ENCODE data around the gene NCAM1. TPM values are rescaled to one million over a fixed set of nuclear protein-coding genes. Genes with fewer than 3 reads are reported as not detected.
A peak's percentile ranks its signal among the peaks of the same experiment; 100 is the strongest.

Gene NCAM1
- total and polyA plus RNA-seq, 2 experiments from 2014 or later: 0.76 to 1.6 TPM

GRCh38 chr11:113065330-113065729, 104.1 kb downstream of the NCAM1 start:
- no peaks in the 10 kb centered on the region for H3F3A ChIP-seq (replicated peaks; ENCODE audit: low read depth)
- TF ChIP-seq NANOG (IDR thresholded peaks at IDR 0.05; ENCODE audit: borderline replicate concordance) (no peak), JUNB (IDR thresholded peaks at IDR 0.05; ENCODE audit: unreplicated experiment) (no peak), EZH2 (IDR thresholded peaks at IDR 0.05; ENCODE audit: low read depth, unreplicated experiment) (no peak), CTCF (conservative IDR thresholded peaks at IDR 0.05; ENCODE audit: low read depth in 2 of 2) (no peak)
- Mint-ChIP-seq H3K4me1 (peaks cover 8% of the 10 kb centered on the region; the same call in 2 of the 3 replicates), H3K36me3 (ENCODE audit: low read depth) (no peaks in the 10 kb centered on the region), H3K27ac (peak overlapping the region; percentile 44; the same call in 1 of the 2 replicates), H3K9me3 (no peaks in the 10 kb centered on the region), H3K4me3 (no peak overlapping the region), H3K27me3 (ENCODE audit: insufficient read depth, low read depth, poor library complexity) (peaks cover 2% of the 10 kb centered on the region)
- H3K27me3 ChIP-seq (ENCODE audit: insufficient read depth): no peaks in the 10 kb centered on the region
- H3K4me2 ChIP-seq: no peak overlapping the region
- no peaks in the 10 kb centered on the region for H3K79me2 ChIP-seq (replicated peaks; ENCODE audit: insufficient read depth)
- DNase-seq (ENCODE audit: low spot score) (no peak), ATAC-seq (no peak)
- H2AFZ ChIP-seq: 0 out of 2 replicates have a peak overlapping the region, but pooled peaks have one; percentile 57
- peaks cover 4% of the 10 kb centered on the region; the same call in 1 of the 2 replicates for H3K9me2 ChIP-seq (ENCODE audit: insufficient read depth)
- no peaks in the 10 kb centered on the region for H4K20me1 ChIP-seq (replicated peaks; ENCODE audit: insufficient read depth)
- no peaks in the 10 kb centered on the region for H3K36me3 ChIP-seq (ENCODE audit: insufficient read depth)
- H3K27ac ChIP-seq (ENCODE audit: low read depth): no peak overlapping the region
- H3K4me1 ChIP-seq (ENCODE audit: insufficient read depth): peaks cover 6% of the 10 kb centered on the region; the same call in 1 of the 2 replicates
- no peak overlapping the region for H3K4me3 ChIP-seq

- no peak for ATAC-seq
- TF ChIP-seq POLR2AphosphoS5 (IDR thresholded peaks at IDR 0.05; ENCODE audit: low read depth): no peak
- no peak for TF ChIP-seq ZNF331 (CRISPR knock-in tag; IDR thresholded peaks at IDR 0.05; ENCODE audit: low read depth)
- TF ChIP-seq EZH2phosphoT487 (IDR thresholded peaks at IDR 0.05; ENCODE audit: unreplicated experiment): no peak
- TF ChIP-seq CTCF (conservative IDR thresholded peaks at IDR 0.05; ENCODE audit: low read depth in 2 of 2): no peak
- TF ChIP-seq JUNB (IDR thresholded peaks at IDR 0.05; ENCODE audit: unreplicated experiment): no peak
- no peak for TF ChIP-seq NANOG (IDR thresholded peaks at IDR 0.05; ENCODE audit: borderline replicate concordance)
- no peak for TF ChIP-seq CREB1 (CRISPR knock-in tag; IDR thresholded peaks at IDR 0.05; ENCODE audit: low read depth)
- TF ChIP-seq ETS1 (IDR thresholded peaks at IDR 0.05): no peak
- TF ChIP-seq REST (IDR thresholded peaks at IDR 0.05; ENCODE audit: unreplicated experiment): no peak
- no peak for TF ChIP-seq ZNF114 (CRISPR knock-in tag; IDR thresholded peaks at IDR 0.05)
Observed at GRCh38 chr11:113072237-113072858, 111.1 kb downstream of the NCAM1 start.

More at GRCh38 chr11:113072237-113072858, 111.1 kb downstream of the NCAM1 start:
- no peak overlapping the region for H3K4me3 Mint-ChIP-seq
- no peaks in the 10 kb centered on the region for H3K9me3 Mint-ChIP-seq
- Histone ChIP-seq H3F3A (replicated peaks; ENCODE audit: low read depth) (no peaks in the 10 kb centered on the region), H3K27ac (ENCODE audit: low read depth) (no peak overlapping the region), H2AFZ (no peak overlapping the region), H3K4me3 (no peak overlapping the region), H4K20me1 (replicated peaks; ENCODE audit: insufficient read depth) (no peaks in the 10 kb centered on the region), H3K4me2 (no peak overlapping the region), H3K27me3 (ENCODE audit: insufficient read depth) (no peaks in the 10 kb centered on the region), H3K4me1 (ENCODE audit: insufficient read depth) (peaks cover 7% of the 10 kb centered on the region), H3K79me2 (replicated peaks; ENCODE audit: insufficient read depth) (no peaks in the 10 kb centered on the region), H3K9me2 (ENCODE audit: insufficient read depth) (0 out of 2 replicates have a peak, but pooled peaks cover 3% of the 10 kb centered on the region), H3K36me3 (ENCODE audit: insufficient read depth) (no peaks in the 10 kb centered on the region)
- H3K36me3 Mint-ChIP-seq (ENCODE audit: low read depth): no peaks in the 10 kb centered on the region
- no peak overlapping the region for H3K27ac Mint-ChIP-seq
- peaks cover 8% of the 10 kb centered on the region; the same call in 2 of the 3 replicates for H3K4me1 Mint-ChIP-seq
- no peak for DNase-seq (ENCODE audit: low spot score)
- no peaks in the 10 kb centered on the region for H3K27me3 Mint-ChIP-seq (ENCODE audit: insufficient read depth, low read depth, poor library complexity)
